ENCODE measurements around the gene KIRREL3.

KIRREL3 gene

GRCh38 chr11:126926376-126926791 is 74.2 kb downstream of the KIRREL3 start:
- H3K4me3 ChIP-seq (ENCODE audit: insufficient read length, low read depth): no peak overlapping the region
- H3K27me3 ChIP-seq (ENCODE audit: insufficient read depth, insufficient read length): no peaks in the 10 kb centered on the region
- no peaks in the 10 kb centered on the region for H3K9me3 ChIP-seq (ENCODE audit: insufficient read depth, low read length)
- H3K9ac ChIP-seq (ENCODE audit: insufficient read length, low read depth): no peak overlapping the region
- no peaks in the 10 kb centered on the region for H3K4me1 ChIP-seq (ENCODE audit: insufficient read depth, insufficient read length)
- TF ChIP-seq SUZ12 (IDR thresholded peaks at IDR 0.05; ENCODE audit: extremely low read depth, insufficient read depth, insufficient read length): no peak
- TF ChIP-seq YY1 (IDR thresholded peaks at IDR 0.05; ENCODE audit: insufficient read depth, insufficient read length): no peak
- TF ChIP-seq ZNF274 (IDR thresholded peaks at IDR 0.05; ENCODE audit: low read depth, low read length): no peak
- DNase-seq (ENCODE audit: low read depth, low spot score): no peak
- H3K36me3 ChIP-seq (ENCODE audit: insufficient read depth, insufficient read length, low read length): no peaks in the 10 kb centered on the region

GRCh38 chr11:126925321-126926093 is 75.1 kb downstream of the KIRREL3 start:
- TF ChIP-seq ZNF274 (IDR thresholded peaks at IDR 0.05; ENCODE audit: low read depth, low read length) (no peak), YY1 (IDR thresholded peaks at IDR 0.05; ENCODE audit: insufficient read depth, insufficient read length) (no peak), SUZ12 (IDR thresholded peaks at IDR 0.05; ENCODE audit: extremely low read depth, insufficient read depth, insufficient read length) (no peak)
- H3K9ac ChIP-seq (ENCODE audit: insufficient read length, low read depth): no peak overlapping the region
- no peak overlapping the region for H3K4me3 ChIP-seq (ENCODE audit: insufficient read length, low read depth)
- H3K4me1 ChIP-seq (ENCODE audit: insufficient read depth, insufficient read length): no peaks in the 10 kb centered on the region
- H3K36me3 ChIP-seq (ENCODE audit: insufficient read depth, insufficient read length, low read length): no peaks in the 10 kb centered on the region
- H3K9me3 ChIP-seq (ENCODE audit: insufficient read depth, low read length): no peaks in the 10 kb centered on the region
- no peak for DNase-seq (ENCODE audit: low read depth, low spot score)
- no peaks in the 10 kb centered on the region for H3K27me3 ChIP-seq (ENCODE audit: insufficient read depth, insufficient read length)

GRCh38 chr11:126924376-126925040 is 76.1 kb downstream of the KIRREL3 start:
- no peaks in the 10 kb centered on the region for H3K9me3 ChIP-seq (ENCODE audit: insufficient read depth, low read length)

GRCh38 chr11:126920833-126921232 is 79.7 kb downstream of the KIRREL3 start:
- Histone ChIP-seq H3K4me1 (ENCODE audit: insufficient read depth, insufficient read length) (no peaks in the 10 kb centered on the region), H3K36me3 (ENCODE audit: insufficient read depth, insufficient read length, low read length) (no peaks in the 10 kb centered on the region), H3K27me3 (ENCODE audit: insufficient read depth, insufficient read length) (no peaks in the 10 kb centered on the region), H3K4me3 (ENCODE audit: insufficient read length, low read depth) (no peak overlapping the region), H3K9me3 (ENCODE audit: insufficient read depth, low read length) (no peaks in the 10 kb centered on the region), H3K9ac (ENCODE audit: insufficient read length, low read depth) (no peak overlapping the region)
- no peak for TF ChIP-seq ZNF274 (IDR thresholded peaks at IDR 0.05; ENCODE audit: low read depth, low read length)
- no peak for TF ChIP-seq SUZ12 (IDR thresholded peaks at IDR 0.05; ENCODE audit: extremely low read depth, insufficient read depth, insufficient read length)
- no peak for TF ChIP-seq YY1 (IDR thresholded peaks at IDR 0.05; ENCODE audit: insufficient read depth, insufficient read length)
- DNase-seq (ENCODE audit: low read depth, low spot score): no peak

More at GRCh38 chr11:126924376-126925040, 76.1 kb downstream of the KIRREL3 start:
- Histone ChIP-seq H3K4me3 (ENCODE audit: insufficient read length, low read depth) (no peak overlapping the region), H3K4me1 (ENCODE audit: insufficient read depth, insufficient read length) (no peaks in the 10 kb centered on the region), H3K36me3 (ENCODE audit: insufficient read depth, insufficient read length, low read length) (no peaks in the 10 kb centered on the region), H3K9ac (ENCODE audit: insufficient read length, low read depth) (no peak overlapping the region), H3K27me3 (ENCODE audit: insufficient read depth, insufficient read length) (no peaks in the 10 kb centered on the region)
- DNase-seq (ENCODE audit: low read depth, low spot score): no peak
- TF ChIP-seq SUZ12 (IDR thresholded peaks at IDR 0.05; ENCODE audit: extremely low read depth, insufficient read depth, insufficient read length): no peak
- TF ChIP-seq YY1 (IDR thresholded peaks at IDR 0.05; ENCODE audit: insufficient read depth, insufficient read length): no peak
- TF ChIP-seq ZNF274 (IDR thresholded peaks at IDR 0.05; ENCODE audit: low read depth, low read length): no peak

- TF ChIP-seq SUZ12 (IDR thresholded peaks at IDR 0.05; ENCODE audit: extremely low read depth, insufficient read depth, insufficient read length): no peak
- TF ChIP-seq YY1 (IDR thresholded peaks at IDR 0.05; ENCODE audit: insufficient read depth, insufficient read length): no peak
- TF ChIP-seq ZNF274 (IDR thresholded peaks at IDR 0.05; ENCODE audit: low read depth, low read length): no peak
- H3K27me3 ChIP-seq (ENCODE audit: insufficient read depth, insufficient read length): no peaks in the 10 kb centered on the region
- DNase-seq (ENCODE audit: low read depth, low spot score): no peak
Observed at GRCh38 chr11:126919147-126919823, 81.3 kb downstream of the KIRREL3 start.

GRCh38 chr11:126918556-126918955 is 82.0 kb downstream of the KIRREL3 start:
- no peak for DNase-seq (ENCODE audit: low read depth, low spot score)
- no peaks in the 10 kb centered on the region for H3K36me3 ChIP-seq (ENCODE audit: insufficient read depth, insufficient read length, low read length)
- no peak overlapping the region for H3K4me3 ChIP-seq (ENCODE audit: insufficient read length, low read depth)
- H3K9ac ChIP-seq (ENCODE audit: insufficient read length, low read depth): no peak overlapping the region
- no peaks in the 10 kb centered on the region for H3K9me3 ChIP-seq (ENCODE audit: insufficient read depth, low read length)
- H3K27me3 ChIP-seq (ENCODE audit: insufficient read depth, insufficient read length): no peaks in the 10 kb centered on the region
- TF ChIP-seq ZNF274 (IDR thresholded peaks at IDR 0.05; ENCODE audit: low read depth, low read length): no peak
- TF ChIP-seq SUZ12 (IDR thresholded peaks at IDR 0.05; ENCODE audit: extremely low read depth, insufficient read depth, insufficient read length): no peak
- no peak for TF ChIP-seq YY1 (IDR thresholded peaks at IDR 0.05; ENCODE audit: insufficient read depth, insufficient read length)
- no peaks in the 10 kb centered on the region for H3K4me1 ChIP-seq (ENCODE audit: insufficient read depth, insufficient read length)

More at GRCh38 chr11:126919147-126919823, 81.3 kb downstream of the KIRREL3 start:
- Histone ChIP-seq H3K9ac (ENCODE audit: insufficient read length, low read depth) (no peak overlapping the region), H3K4me1 (ENCODE audit: insufficient read depth, insufficient read length) (no peaks in the 10 kb centered on the region), H3K4me3 (ENCODE audit: insufficient read length, low read depth) (no peak overlapping the region), H3K36me3 (ENCODE audit: insufficient read depth, insufficient read length, low read length) (no peaks in the 10 kb centered on the region), H3K9me3 (ENCODE audit: insufficient read depth, low read length) (no peaks in the 10 kb centered on the region)

Measured in NT2/D1 (cell line).